Chondrocyte (in vitro differentiated cells): Measurements from ENCODE around the gene STUB1. TPM values are rescaled to one million over a fixed set of nuclear protein-coding genes. Genes with fewer than 3 reads are reported as not detected.

Source experiments
- DNase-seq: peaks from one replicate; pipeline ENCODE4 v3.0.0; 2021; ENCODE audit warnings: mixed read lengths, low spot score
- H3K27ac Mint-ChIP-seq: one replicate; pipeline ENCODE4 v1.8.0; 2021; ENCODE audit warnings: mild to moderate bottlenecking, moderate library complexity, mixed read lengths; ENCODE audit not compliant: unreplicated experiment
- H3K27me3 Mint-ChIP-seq: 2 replicates; pipeline ENCODE4 v1.8.0; 2021; ENCODE audit warnings: low read depth, mixed read lengths
- H3K36me3 Mint-ChIP-seq: 2 replicates; pipeline ENCODE4 v1.8.0; 2021; ENCODE audit warnings: low read depth, mixed read lengths
- H3K4me1 Mint-ChIP-seq: 2 replicates; pipeline ENCODE4 v1.8.0; 2021; ENCODE audit warnings: low read depth, mild to moderate bottlenecking, mixed read lengths
- H3K4me3 Mint-ChIP-seq: one replicate; pipeline ENCODE4 v1.8.0; 2021; ENCODE audit warnings: mild to moderate bottlenecking, moderate library complexity, mixed read lengths; ENCODE audit not compliant: unreplicated experiment
- H3K9me3 Mint-ChIP-seq: 2 replicates; pipeline ENCODE4 v1.8.0; 2021; ENCODE audit warnings: low read depth, mixed read lengths
- CTCF ChIP-seq: fragments of 200-600 bp; sonication (generic); IDR thresholded peaks from 2 replicates; pipeline ENCODE4 v1.5.0; 2021; ENCODE audit warnings: antibody characterized with exemption, mild to moderate bottlenecking, moderate library complexity
- total RNA-seq: library from RNA; stranded (reverse); gene quantifications from 3 replicates; pipeline ENCODE4 v1.2.1, GENCODE V29; 2021

Gene STUB1
- total RNA-seq, 1 donor from 2014 or later, result 89.7 TPM

GRCh38 chr16:720990-721764 is 41.0 kb downstream of the STUB1 start, which contains the start of gene ANTKMT:
ANTKMT (plus strand) TSS chr16:721146; CDS start chr16:721275, 129 bp downstream.
- H3K9me3 Mint-ChIP-seq, result no peaks in the 10 kb centered on the region
- peak within 1 kb of the TSS; percentile 80 for H3K27ac Mint-ChIP-seq
- H3K27me3 Mint-ChIP-seq, result no peaks in the 10 kb centered on the region
- peak within 1 kb of the TSS; percentile 77 for H3K4me3 Mint-ChIP-seq
- DNase-seq, result no peak
- peaks cover 17% of the 10 kb centered on the region for H3K4me1 Mint-ChIP-seq
- peak; percentile 44 for TF ChIP-seq CTCF
- H3K36me3 Mint-ChIP-seq, result no peaks in the 10 kb centered on the region

GRCh38 chr16:721765-722540 is 41.7 kb downstream of the STUB1 start:
- Mint-ChIP-seq H3K4me1 (peaks cover 17% of the 10 kb centered on the region), H3K36me3 (no peaks in the 10 kb centered on the region), H3K9me3 (no peaks in the 10 kb centered on the region), H3K27me3 (no peaks in the 10 kb centered on the region), H3K27ac (peak overlapping the region; percentile 49), H3K4me3 (peak overlapping the region; percentile 48)
- DNase-seq, result no peak
- no peak for TF ChIP-seq CTCF

- H3K27me3 Mint-ChIP-seq, result no peaks in the 10 kb centered on the region
- H3K27ac Mint-ChIP-seq, result no peak overlapping the region
- no peaks in the 10 kb centered on the region for H3K9me3 Mint-ChIP-seq
- no peak for TF ChIP-seq CTCF
- no peaks in the 10 kb centered on the region for H3K36me3 Mint-ChIP-seq
- H3K4me1 Mint-ChIP-seq, result peaks cover 17% of the 10 kb centered on the region
- DNase-seq, result no peak
- no peak overlapping the region for H3K4me3 Mint-ChIP-seq
These were observed 42.8 kb downstream of the STUB1 start for GRCh38 chr16:722835-723633.

- Mint-ChIP-seq H3K4me1 (peaks cover 17% of the 10 kb centered on the region), H3K9me3 (no peaks in the 10 kb centered on the region), H3K27me3 (no peaks in the 10 kb centered on the region), H3K4me3 (no peak overlapping the region), H3K27ac (no peak overlapping the region), H3K36me3 (no peaks in the 10 kb centered on the region)
- no peak for DNase-seq
- no peak for TF ChIP-seq CTCF
These were observed 43.5 kb downstream of the STUB1 start for GRCh38 chr16:723695-724094.
